Stimulated activated CD8-positive, alpha-beta memory T cell treated with anti-CD3 and anti-CD28 coated beads, Interleukin-15, amount 100 ng/mL, for 48 hours (primary cell): ENCODE data around the gene UBALD2.
"Not testable (repeated sequence)": the region's sequence is repeated elsewhere in the genome, so short reads cannot be mapped to it uniquely, and the experiment has no call there.

Source experiments
- DNase-seq, 2 donors: peaks; one replicate each; pipeline ENCODE4 v3.0.0-alpha.2; 2020; ENCODE audit warnings: low read depth in 2 of 2

Gene UBALD2

DNA sequence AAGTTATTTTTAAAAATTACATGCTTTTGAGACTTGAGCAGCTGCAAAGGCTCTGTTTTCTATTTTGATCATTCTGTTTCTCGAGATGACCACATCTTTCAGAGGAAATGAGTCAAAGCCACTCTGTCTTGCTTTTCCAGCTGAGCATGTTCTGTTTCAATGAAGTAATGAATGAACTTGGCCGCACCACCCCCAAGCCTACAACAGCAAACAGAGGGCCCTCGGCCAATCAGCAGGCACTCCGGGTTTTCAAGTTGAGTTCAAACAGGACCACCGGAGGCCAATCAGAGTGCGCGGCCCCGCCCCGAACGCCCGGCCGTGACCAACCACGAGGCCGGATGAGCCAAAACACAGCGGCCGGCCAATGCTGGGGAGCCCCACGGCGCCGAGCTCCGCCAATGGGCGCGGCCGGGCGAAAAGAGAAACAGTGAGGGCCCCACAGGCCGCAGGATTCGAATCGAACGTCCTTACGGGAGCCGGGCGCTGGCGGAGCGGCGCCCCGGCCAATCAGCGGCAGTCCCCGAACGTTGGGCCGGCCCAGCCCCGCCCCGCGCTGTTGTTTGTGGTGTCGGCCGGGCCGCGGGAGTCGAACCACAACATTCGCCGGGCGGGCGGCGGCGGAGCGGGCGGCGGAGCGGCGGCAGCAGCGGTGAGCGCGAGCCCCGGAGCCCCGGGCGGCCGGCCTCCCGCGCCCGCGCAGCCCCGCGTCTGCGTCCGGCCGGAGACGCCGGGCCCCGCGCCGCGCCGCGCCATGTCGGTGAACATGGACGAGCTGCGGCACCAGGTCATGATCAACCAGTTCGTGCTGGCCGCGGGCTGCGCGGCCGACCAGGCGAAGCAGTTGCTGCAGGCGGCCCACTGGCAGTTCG lies at the start of gene UBALD2:
Gene UBALD2 (plus strand): TSS at position 594 of the 869 bp plus-strand sequence. CDS start 158 bp downstream, at position 752.
- DNase-seq = peak; percentile 99

GRCh38 chr17:76217081-76217480 lies 48.1 kb upstream of the UBALD2 start:
- DNase-seq = no peak

DNA sequence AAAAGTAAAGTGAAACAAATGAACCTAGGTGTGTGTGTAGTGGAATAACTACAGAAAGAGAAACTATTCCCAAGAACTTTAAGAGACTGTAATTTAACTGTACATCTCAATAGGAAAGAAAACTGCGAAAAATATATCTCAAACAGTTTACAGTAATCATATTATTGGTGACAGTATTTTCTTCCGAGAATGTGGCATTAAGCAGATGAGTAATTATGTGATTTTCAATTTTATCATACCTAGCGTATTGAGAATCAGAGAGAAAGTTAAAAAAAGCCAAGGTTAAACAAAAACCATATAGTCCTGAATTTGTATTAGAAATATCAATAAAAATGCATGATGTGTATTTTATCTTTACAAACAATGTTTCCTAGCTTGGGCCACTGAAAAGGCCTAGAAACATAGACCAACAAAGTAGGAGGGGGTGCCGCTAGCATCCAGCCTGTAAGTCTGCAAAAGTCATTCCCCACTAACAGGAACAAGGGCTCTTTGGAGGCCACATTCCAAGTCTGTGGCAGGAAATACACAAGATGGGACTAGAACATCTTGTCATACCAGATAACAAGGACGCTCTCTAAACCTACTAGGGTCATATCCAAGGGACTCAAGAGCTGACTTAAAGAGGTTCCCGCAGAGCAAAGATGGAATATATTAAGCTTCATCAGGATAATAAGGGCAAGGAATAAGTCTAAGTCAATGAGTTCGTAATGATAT lies 45.3 kb upstream of the UBALD2 start:
- DNase-seq = no peak

- no peak for DNase-seq
These were observed 41.3 kb upstream of the UBALD2 start for GRCh38 chr17:76223802-76224201.

DNA sequence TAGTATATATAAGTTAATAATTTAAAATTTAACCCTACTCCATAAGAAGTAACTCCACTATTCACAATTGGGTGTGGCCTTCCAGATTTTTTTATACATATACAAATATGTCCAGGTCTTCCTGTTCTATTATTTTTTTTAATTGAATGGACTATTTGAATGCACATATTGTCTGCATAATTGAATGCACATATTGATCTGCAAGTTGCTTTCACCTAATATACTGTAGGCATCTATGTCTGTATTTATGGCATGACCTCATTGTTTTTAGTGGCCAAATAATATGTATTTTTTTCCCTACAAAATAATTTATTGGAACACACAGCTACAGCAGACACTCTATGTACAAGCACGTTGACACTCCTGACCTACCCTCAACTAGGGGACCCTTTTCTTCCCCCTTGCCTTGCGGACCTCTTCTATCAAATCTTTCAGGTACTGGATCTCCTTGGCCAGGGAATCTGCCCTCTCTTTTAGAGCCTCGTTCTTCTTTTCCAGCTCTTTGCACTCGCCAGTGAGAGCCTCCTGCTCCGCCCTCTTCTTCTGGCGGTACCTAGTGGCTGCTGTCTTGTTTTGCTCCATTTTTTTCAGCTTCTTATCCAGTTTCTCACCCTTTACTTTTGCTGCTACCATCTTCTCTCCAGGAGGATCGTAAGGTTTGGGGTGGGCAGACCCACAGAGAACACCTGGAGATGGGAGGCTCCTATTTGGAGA lies 39.6 kb upstream of the UBALD2 start:
- not testable (repeated sequence) for DNase-seq

- DNase-seq = not testable (repeated sequence)
These were observed 38.4 kb upstream of the UBALD2 start for GRCh38 chr17:76226749-76227148.

- no peak for DNase-seq
These were observed 32.8 kb upstream of the UBALD2 start for GRCh38 chr17:76232342-76232741.

GRCh38 chr17:76233588-76234353 lies 31.4 kb upstream of the UBALD2 start:
- no peak for DNase-seq

DNA sequence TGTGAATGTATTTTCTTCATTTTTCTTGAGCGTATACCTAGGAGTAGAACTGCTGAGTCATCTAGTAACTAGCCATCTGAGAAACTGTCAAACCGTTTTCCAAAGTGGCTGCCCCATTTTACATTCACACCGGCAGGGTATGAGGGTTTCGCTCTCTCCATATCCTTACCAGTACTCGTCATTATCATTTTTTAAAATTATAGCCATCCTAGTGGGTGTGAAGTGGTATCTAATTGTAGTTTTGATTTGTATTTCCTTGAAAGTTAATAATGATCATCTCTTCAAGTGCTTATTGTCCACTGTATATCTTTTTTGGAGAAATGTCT lies 30.8 kb upstream of the UBALD2 start:
- DNase-seq = no peak

DNA sequence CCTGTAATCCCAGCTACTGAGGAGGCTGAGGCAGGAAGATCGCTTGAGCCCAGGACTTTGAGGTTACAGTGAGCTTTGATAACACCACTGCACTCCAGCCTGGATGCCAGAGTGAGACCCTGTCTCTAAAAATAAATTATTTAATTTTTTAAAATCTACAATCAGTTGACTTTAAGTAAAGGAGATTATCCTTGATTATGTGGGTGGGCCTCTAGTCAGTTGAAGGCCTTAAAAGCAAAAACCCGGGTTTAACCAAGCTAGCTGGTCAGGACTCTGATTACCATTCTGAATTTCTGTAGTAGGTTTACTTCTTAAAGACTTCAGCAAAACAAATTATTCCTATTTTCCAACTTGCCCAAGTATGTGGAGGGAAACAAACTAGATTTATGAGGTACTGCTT lies 29.3 kb upstream of the UBALD2 start:
- no peak for DNase-seq

DNA sequence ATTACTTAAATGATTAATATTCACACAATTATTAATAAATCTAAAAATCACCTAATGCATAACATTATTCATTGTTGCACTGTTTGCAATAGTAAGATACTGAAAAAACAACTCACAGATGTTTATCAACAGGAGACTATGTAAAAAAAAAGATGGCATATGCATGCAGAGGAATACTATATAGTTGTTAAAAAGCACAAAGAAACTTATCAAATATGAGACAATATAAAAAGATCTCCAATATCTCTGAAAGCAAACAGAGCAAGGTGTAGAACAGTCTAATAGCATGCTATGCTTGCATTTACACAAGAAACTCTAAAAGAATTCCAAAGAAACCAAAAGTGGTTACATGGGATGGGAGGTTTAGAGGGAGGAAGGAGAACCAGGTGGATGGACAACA lies 28.5 kb upstream of the UBALD2 start:
- no peak for DNase-seq

DNA sequence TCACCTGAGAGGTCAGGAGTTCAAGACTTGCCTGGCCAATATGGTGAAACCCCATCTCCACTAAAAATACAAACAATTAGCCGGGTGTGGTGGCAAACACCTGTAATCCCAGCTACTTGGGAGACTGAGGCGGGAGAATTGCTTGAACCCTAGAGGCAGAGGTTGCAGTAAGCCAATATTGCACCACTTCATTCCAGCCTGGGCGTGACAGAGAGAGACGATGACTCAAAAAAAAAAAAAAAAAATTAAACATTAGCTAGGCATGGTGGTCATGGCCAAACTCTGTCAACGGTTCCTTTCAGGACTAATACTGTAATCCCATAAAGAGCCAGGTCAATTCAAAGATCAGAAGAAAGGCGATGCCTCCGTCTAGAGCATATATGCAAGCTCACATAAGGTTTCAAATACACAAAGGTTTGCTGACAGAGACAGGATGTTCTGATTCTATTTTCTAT lies 27.3 kb upstream of the UBALD2 start:
- no peak for DNase-seq

DNA sequence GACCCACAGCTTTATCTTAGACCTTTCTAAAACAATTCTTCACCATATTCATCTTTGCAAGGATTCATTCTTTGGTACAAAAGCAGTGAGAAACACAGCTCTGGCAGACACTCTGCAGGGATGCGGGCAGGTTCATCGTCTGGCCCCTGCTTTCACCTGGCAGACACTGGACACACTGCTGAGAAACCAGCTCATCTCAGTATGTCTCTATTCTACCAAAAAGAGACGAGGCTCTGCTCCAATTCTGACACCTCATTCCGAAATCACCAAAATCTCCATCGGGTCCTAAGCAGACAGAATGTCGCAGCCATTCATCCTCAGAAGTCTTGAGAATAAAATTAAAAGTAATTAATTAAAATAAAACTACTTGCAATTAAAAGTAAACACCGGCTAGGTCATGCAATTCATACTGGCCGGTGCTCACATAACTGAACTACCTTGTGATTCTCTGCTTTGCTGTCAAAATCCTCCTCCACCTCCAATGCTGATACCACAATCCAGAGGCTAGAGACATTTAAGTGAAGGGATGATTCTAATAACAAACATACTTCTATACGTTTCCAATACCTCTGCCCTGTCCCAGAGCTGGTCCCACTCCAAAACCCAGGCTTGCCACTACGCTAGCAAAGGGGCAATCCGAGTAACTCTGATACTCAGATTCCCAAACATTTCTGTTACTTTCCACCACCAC lies 26.2 kb upstream of the UBALD2 start:
- no peak for DNase-seq

- DNase-seq = no peak
These were observed 25.4 kb upstream of the UBALD2 start for GRCh38 chr17:76239538-76240274.

DNA sequence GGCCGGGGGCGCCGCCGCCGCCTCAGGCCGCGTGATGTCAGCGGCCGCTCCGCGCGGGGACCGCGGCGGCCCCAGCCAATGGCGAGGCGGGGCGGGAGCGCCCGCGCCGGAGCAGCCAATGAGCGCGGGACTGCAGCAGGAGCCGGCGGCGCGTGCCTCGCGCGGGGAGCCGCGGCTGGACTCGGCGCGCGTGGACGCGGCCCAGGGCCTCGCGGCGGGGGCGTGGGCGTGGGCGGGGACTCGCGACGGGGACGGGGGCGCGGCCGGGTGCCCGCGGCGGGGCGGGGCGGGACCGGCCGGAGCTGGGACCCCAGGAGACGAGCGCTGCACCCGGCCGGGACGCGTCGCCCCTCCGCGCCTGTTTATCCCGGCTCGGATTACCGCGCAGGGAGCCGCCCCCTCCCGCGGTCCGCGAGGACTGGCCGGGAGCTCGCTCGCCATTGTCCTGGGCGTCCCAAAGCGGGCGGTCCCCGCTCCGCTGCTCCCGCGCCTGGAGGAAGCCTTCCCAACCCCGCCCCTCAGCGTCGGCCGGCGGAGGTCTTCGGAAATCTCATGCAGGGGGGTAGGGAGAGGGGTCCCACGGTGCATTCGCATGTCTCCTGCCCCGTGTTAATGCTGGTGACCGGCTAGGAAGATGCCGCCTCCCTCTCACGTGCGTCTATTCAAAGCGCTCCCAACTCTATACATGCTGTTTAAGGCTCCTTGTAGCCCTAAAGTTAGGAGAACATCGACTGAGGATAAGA lies 24.5 kb upstream of the UBALD2 start, which contains the start of gene RNF157:
Gene RNF157 (minus strand): TSS at position 33 of the 743 bp plus-strand sequence. CDS start 253 bp downstream, outside the sequence.
- DNase-seq = peak; percentile 41 to 42

DNA sequence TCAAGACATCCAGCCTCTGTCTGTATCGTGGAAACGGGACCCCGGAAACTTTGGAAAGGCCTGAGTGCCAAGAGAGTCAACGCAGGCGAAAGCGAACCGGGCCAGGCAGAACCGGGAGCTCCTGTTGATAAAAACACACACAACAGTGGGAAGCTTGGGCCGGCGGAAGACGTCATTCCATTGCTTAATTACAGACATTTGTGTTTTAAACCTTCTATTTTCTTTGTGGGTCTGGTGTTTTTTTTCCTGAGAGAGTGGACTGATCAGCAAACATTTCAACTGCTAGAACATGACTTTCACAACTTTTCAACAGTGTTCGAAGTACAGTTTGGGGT lies 24.0 kb upstream of the UBALD2 start:
- DNase-seq = no peak

DNA sequence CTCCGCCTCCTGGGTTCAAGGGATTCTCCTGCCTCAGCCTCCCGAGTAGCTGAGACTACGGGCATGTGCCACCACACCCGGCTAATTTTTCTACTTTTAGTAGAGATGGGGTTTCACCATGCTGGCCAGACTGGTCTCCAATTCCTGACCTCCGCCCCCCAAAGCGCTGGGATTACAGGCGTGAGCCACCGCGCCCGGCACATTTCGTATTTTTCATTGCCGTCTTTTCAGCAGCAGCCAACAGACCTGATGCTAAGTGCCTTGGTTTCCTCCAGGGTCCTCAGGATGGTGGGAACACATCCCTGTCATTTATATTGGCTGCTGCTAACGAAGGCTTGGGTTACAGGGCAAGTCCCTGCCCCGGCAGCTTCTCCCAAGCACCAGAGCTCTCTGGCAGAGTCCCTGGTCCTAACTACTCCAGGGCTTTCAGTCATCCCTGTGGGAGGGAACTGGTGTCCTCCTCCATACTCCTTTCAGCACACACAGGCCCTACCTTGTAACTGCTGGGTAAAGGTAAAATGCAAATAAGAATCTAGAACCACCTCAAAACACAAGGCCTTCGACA lies 23.4 kb upstream of the UBALD2 start:
- no peak for DNase-seq

DNA sequence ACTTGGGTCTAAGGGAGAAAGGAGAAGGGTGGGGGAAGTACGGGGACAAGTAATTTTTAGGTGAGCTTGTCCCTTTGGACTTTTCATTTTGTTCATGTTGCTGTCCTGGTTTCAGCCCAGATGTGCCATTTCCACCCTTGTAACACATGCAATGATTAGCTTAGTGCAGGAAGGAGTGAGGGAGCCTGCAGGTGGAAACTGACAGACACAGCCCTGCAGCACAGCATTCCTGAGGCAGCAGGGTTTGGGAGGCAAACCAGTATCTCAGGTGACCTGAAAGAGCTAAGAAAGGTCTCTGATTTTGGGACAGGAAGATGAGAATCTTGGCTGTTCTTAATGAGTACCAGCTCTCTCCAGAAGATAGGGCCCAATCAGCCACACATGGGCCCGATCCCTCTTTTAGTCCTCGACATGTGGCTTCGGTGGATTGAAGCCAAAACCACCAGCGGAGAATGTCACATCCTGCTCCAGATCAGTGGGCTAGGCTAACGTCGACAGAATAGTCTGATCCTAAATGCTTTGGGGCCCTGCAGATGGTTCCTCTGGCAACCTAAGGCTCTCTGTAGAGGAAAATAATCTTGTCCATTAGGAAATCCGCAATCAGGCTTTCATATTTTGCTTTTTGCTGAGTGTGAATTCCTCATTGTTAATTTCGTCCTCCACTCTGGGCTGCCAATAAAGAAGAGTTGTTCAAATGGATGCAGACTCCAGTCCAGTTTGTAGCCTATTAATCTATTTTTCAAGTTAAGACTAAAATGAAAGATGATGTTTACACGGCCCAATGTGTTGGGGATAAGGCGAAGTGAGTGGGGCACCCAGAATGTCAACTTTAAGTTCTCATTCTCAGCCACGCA lies 21.1 kb upstream of the UBALD2 start:
- no peak for DNase-seq
